Measurements from ENCODE around the gene MICAL2. TPM values are rescaled to one million over a fixed set of nuclear protein-coding genes. Genes with fewer than 3 reads are reported as not detected.

Gene MICAL2
- polyA plus RNA-seq, 4 donors, result 15.9 to 41.1 (median 25.6) TPM

DNA sequence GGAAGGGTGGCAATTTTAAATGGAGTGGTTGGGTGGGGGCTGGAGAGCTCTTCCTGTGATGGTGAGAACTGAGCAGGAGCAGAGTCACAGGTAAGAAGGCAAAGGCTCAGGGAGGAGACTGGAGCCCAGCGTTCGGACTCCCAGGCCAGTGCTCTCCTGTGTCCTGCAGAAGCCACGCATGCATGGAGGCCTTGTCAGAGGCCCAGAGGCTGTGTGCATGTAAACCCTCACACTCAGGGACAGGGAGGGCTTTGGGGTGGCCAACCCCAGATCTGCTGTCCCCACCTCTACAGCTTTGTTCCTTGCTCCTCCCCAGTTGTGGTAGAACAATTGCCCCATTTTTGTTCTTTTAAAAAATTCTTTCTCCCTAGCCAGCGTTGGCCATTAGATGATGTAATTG, 136.6 kb downstream of the MICAL2 start:
- no peak for FAIRE-seq
- Histone ChIP-seq H3K27ac (ENCODE audit: low read depth in 1 of 3, low read length in 2 of 3) (no peak overlapping the region), H3K9me3 (ENCODE audit: control insufficient read depth in 2 of 2, insufficient read depth in 1 of 2, low read depth in 1 of 2, low read length in 1 of 2) (no peaks in the 10 kb centered on the region), H3K27me3 (ENCODE audit: control insufficient read depth in 3 of 3, insufficient read depth in 3 of 3, low read length in 3 of 3) (no peaks in the 10 kb centered on the region), H3K36me3 (ENCODE audit: control insufficient read depth in 3 of 3, insufficient read depth in 2 of 3, low read depth in 1 of 3, low read length in 3 of 3) (peaks cover 0 to 51% (median 21%) of the 10 kb centered on the region in 3 donors), H3K4me3 (ENCODE audit: low read depth in 1 of 3, low read length in 3 of 3) (no peak overlapping the region), H3K4me1 (ENCODE audit: control insufficient read depth in 3 of 3, insufficient read depth in 2 of 3, low read depth in 1 of 3, low read length in 2 of 3) (peaks cover 0 to 36% (median 0%) of the 10 kb centered on the region in 3 donors)
- 86 to 94% (median 92%) methylated on average over 4 of the region's 4 CpGs for WGBS, 3 donors
- DNase-seq, result no peak

DNA sequence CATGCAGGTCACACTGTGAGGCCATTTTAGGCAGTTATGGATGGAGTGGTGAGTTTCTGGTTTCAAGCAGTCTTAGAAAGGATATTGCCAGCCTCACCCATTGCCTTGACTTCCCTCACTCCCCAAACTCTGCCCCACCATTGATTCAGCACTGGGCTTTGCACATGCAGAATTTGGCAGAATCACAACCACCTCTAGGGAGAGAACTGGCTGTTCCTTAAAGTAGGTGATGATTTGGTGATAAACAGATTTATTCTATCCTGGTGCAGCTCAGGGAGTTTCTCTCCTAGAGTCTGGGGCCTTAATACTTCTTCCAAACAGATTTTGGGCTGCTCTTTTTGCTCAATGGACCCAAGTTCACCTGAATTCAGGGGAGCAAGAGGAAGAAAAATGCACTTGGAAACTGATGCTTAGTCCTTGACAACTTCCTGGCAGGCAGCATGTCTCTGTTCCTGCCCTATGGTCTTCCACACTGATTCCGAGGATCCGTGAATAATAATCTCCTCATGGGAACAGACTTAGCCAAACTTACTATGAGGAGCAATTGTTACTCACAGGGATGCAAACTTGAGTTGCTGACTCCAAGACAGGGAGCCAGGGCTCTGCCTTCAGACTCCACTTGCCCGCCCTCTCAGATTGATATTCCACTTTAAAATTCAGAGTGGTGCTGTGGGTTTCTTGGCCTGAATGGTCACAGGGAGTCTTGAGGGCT, 137.3 kb downstream of the MICAL2 start:
- H3K36me3 ChIP-seq (ENCODE audit: control insufficient read depth in 3 of 3, insufficient read depth in 2 of 3, low read depth in 1 of 3, low read length in 3 of 3), result peaks cover 0 to 45% (median 16%) of the 10 kb centered on the region in 3 donors
- H3K27me3 ChIP-seq (ENCODE audit: control insufficient read depth in 3 of 3, insufficient read depth in 3 of 3, low read length in 3 of 3), result no peaks in the 10 kb centered on the region
- FAIRE-seq (no peak), DNase-seq (no peak)
- 51 to 56% (median 55%) methylated on average over 3 of the region's 3 CpGs for WGBS, 3 donors
- peak overlapping the region in 2 of 3 donors; percentile 64 to 70 for H3K27ac ChIP-seq (ENCODE audit: low read depth in 1 of 3, low read length in 2 of 3)
- no peak overlapping the region for H3K4me3 ChIP-seq (ENCODE audit: low read depth in 1 of 3, low read length in 3 of 3)
- H3K9me3 ChIP-seq (ENCODE audit: control insufficient read depth in 2 of 2, insufficient read depth in 1 of 2, low read depth in 1 of 2, low read length in 1 of 2), result no peaks in the 10 kb centered on the region
- H3K4me1 ChIP-seq (ENCODE audit: control insufficient read depth in 3 of 3, insufficient read depth in 2 of 3, low read depth in 1 of 3, low read length in 2 of 3), result peaks cover 0 to 43% (median 0%) of the 10 kb centered on the region in 3 donors

DNA sequence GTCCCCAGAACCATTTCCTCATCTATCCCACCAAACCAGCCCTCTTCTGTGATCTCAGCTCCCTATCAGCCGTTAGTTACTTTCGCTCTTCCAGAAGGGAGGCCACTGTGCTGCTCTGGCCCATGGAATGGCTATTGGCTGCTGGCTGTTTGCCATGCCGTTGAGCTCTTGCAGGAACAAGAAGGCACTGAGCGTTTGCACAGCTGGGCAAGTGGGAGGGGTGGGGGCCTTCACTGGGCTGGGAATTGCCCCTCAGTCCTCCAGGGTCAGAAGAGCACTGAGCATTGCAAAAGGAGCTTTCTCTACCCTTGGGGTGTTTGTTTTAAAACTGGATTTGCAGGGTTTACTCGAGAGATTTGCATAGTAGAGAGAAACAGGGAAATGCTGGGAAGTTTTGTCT, 137.9 kb downstream of the MICAL2 start:
- no peak for FAIRE-seq
- no peak overlapping the region for H3K4me3 ChIP-seq (ENCODE audit: low read depth in 1 of 3, low read length in 3 of 3)
- peaks cover 0 to 49% (median 0%) of the 10 kb centered on the region in 3 donors for H3K4me1 ChIP-seq (ENCODE audit: control insufficient read depth in 3 of 3, insufficient read depth in 2 of 3, low read depth in 1 of 3, low read length in 2 of 3)
- H3K36me3 ChIP-seq (ENCODE audit: control insufficient read depth in 3 of 3, insufficient read depth in 2 of 3, low read depth in 1 of 3, low read length in 3 of 3), result peaks cover 0 to 42% (median 14%) of the 10 kb centered on the region in 3 donors
- no peaks in the 10 kb centered on the region for H3K9me3 ChIP-seq (ENCODE audit: control insufficient read depth in 2 of 2, insufficient read depth in 1 of 2, low read depth in 1 of 2, low read length in 1 of 2)
- no peaks in the 10 kb centered on the region for H3K27me3 ChIP-seq (ENCODE audit: control insufficient read depth in 3 of 3, insufficient read depth in 3 of 3, low read length in 3 of 3)
- peak; percentile 90 to 94 for DNase-seq
- peak overlapping the region in 2 of 3 donors; percentile 70 to 79 for H3K27ac ChIP-seq (ENCODE audit: low read depth in 1 of 3, low read length in 2 of 3)
- WGBS, 3 donors, result 5 to 41% (median 34%) methylated on average over 5 of the region's 5 CpGs

DNA sequence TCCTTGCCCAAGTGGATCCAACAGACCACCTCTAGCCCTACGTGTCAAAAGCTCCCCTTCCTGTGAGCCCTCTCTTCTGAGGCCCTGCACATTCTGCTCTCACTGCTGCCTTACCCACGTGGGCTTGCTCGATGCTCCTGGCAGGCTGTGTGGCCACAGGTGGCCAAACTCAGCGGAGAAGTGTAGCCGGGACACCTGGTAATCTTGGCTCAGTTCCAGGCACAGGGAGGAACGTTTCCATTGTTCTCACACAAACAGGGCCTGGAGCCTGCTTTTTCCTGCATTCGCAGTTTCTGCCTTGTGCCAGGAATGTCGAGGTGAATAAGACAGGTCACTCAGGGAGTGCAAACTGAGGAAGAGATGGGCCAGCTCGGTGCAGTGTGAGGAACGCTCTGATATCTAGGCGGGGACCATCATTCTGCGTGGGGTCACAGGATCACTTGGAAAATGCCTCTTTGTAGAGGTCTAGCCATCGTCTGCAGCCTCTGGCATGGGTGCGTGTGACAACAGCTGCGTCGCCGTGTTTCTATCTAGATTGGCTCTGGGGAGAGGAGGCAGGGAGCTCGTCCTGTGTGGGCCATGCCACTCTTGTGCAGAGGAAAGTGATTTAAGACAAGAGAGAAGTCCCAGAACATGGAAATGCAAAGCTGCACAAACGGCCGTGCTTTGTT, 139.3 kb downstream of the MICAL2 start:
- peak overlapping the region in 2 of 3 donors; percentile 70 to 79 for H3K27ac ChIP-seq (ENCODE audit: low read depth in 1 of 3, low read length in 2 of 3)
- H3K4me3 ChIP-seq (ENCODE audit: low read depth in 1 of 3, low read length in 3 of 3), result no peak overlapping the region
- H3K4me1 ChIP-seq (ENCODE audit: control insufficient read depth in 3 of 3, insufficient read depth in 2 of 3, low read depth in 1 of 3, low read length in 2 of 3), result peaks cover 2 to 63% (median 2%) of the 10 kb centered on the region in 3 donors
- FAIRE-seq, result no peak
- H3K9me3 ChIP-seq (ENCODE audit: control insufficient read depth in 2 of 2, insufficient read depth in 1 of 2, low read depth in 1 of 2, low read length in 1 of 2), result no peaks in the 10 kb centered on the region
- peaks cover 0 to 41% (median 9%) of the 10 kb centered on the region in 3 donors for H3K36me3 ChIP-seq (ENCODE audit: control insufficient read depth in 3 of 3, insufficient read depth in 2 of 3, low read depth in 1 of 3, low read length in 3 of 3)
- DNase-seq, result peak in 1 of 2 donors; percentile 63
- 20 to 54% (median 35%) methylated on average over 20 of the region's 20 CpGs for WGBS, 3 donors
- no peaks in the 10 kb centered on the region for H3K27me3 ChIP-seq (ENCODE audit: control insufficient read depth in 3 of 3, insufficient read depth in 3 of 3, low read length in 3 of 3)

DNA sequence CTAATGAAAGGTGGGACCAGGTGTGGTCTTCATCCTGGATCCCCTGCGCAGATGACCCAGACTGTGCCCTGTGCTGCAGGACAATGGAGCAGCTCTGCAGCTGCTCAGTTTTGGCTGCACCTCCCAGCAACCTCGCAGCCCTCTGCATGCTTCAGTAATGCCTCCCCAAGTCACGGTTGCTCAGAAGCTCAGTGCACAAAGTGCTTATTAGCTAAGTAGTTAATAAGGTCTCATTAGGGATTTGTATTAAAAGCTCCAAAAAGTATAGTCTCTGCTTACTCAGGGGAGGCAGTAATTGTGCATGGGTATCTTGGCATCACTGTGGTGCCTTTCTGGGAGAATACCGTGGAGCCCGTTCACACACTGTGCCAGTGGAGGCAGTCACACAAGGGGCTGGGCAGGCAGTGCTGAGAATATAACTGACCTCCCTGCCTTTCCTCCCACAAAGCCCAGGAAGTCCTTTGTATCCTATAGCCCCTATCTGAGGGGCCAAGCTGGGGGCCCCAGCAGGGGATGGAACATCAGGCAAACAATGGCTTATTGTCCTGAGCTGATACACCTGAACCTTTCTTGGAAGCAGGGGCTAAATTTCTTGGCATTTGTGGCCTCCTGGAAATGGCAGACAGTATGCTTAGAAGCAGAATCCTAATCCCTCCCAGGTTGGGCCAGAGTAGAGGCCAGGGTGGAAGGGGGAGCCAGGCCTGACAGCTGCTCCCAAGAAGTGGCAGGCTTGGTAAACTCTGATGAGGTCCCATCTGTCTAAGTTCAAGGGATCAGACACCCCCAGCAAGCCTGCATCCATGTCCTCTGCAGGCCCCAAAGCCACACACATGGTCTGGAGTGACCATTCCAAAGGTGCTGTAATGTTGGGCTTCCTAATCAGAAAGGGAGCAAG, 141.5 kb downstream of the MICAL2 start:
- Histone ChIP-seq H3K27me3 (ENCODE audit: control insufficient read depth in 3 of 3, insufficient read depth in 3 of 3, low read length in 3 of 3) (no peaks in the 10 kb centered on the region), H3K9me3 (ENCODE audit: control insufficient read depth in 2 of 2, insufficient read depth in 1 of 2, low read depth in 1 of 2, low read length in 1 of 2) (no peaks in the 10 kb centered on the region), H3K27ac (ENCODE audit: low read depth in 1 of 3, low read length in 2 of 3) (peak overlapping the region in 1 of 3 donors; percentile 91), H3K4me3 (ENCODE audit: low read depth in 1 of 3, low read length in 3 of 3) (no peak overlapping the region), H3K36me3 (ENCODE audit: control insufficient read depth in 3 of 3, insufficient read depth in 2 of 3, low read depth in 1 of 3, low read length in 3 of 3) (peaks cover 4 to 41% (median 17%) of the 10 kb centered on the region in 3 donors), H3K4me1 (ENCODE audit: control insufficient read depth in 3 of 3, insufficient read depth in 2 of 3, low read depth in 1 of 3, low read length in 2 of 3) (peaks cover 2 to 63% (median 2%) of the 10 kb centered on the region in 3 donors)
- WGBS, 3 donors, result 26 to 57% (median 46%) methylated on average over 4 to 5 of the region's 5 CpGs
- DNase-seq (peak in 1 of 2 donors; percentile 52), FAIRE-seq (no peak)

DNA sequence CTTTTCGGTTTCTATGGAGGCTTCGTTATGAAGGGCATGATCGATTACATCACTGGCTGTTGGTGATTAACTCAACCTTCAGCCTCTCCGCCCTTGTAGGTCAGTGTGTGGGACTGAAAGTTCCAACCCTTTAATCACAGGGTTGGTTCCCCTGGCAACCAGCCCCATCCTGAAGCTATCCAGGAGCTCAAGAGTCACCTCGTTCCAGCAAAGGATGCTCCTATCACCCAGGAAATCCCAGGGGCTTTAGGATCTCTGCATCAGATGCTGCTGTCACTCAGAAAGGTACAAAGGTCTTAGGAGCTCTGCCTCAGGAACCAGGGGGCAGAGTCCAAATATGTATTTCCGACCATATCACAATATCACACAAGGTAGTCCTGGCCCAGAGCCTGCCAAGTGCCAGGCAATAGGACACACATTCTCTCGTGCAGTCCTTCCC, 143.5 kb downstream of the MICAL2 start:
- peak overlapping the region; percentile 59 to 91 (median 77) for H3K27ac ChIP-seq (ENCODE audit: low read depth in 1 of 3, low read length in 2 of 3)
- peaks cover 2 to 58% (median 6%) of the 10 kb centered on the region in 3 donors for H3K4me1 ChIP-seq (ENCODE audit: control insufficient read depth in 3 of 3, insufficient read depth in 2 of 3, low read depth in 1 of 3, low read length in 2 of 3)
- H3K27me3 ChIP-seq (ENCODE audit: control insufficient read depth in 3 of 3, insufficient read depth in 3 of 3, low read length in 3 of 3), result no peaks in the 10 kb centered on the region
- 24 to 66% (median 29%) methylated on average over 7 of the region's 7 CpGs for WGBS, 3 donors
- H3K4me3 ChIP-seq (ENCODE audit: low read depth in 1 of 3, low read length in 3 of 3), result no peak overlapping the region
- FAIRE-seq, result no peak
- H3K9me3 ChIP-seq (ENCODE audit: control insufficient read depth in 2 of 2, insufficient read depth in 1 of 2, low read depth in 1 of 2, low read length in 1 of 2), result no peaks in the 10 kb centered on the region
- H3K36me3 ChIP-seq (ENCODE audit: control insufficient read depth in 3 of 3, insufficient read depth in 2 of 3, low read depth in 1 of 3, low read length in 3 of 3), result peaks cover 7 to 54% (median 23%) of the 10 kb centered on the region in 3 donors
- DNase-seq, result peak; percentile 81 to 96

DNA sequence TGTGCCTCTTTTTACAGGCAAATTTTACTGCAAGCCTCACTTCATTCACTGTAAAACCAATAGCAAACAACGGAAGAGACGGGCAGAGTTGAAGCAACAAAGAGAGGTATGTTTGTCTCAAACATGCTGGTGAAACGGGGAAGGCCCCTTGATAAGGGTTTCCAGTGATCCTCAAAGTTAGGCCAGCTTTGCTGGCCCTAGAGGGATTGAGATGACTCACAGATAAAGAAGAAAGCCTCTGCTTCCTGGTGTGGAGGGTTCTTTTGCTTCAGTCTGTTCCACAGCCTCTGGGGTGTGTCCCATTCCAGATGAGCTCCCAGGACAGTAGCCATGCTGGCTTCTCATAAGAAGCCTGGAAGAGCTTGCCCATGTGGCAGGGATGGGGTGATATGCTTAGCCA, 148.1 kb downstream of the MICAL2 start:
- H3K4me1 ChIP-seq (ENCODE audit: control insufficient read depth in 3 of 3, insufficient read depth in 2 of 3, low read depth in 1 of 3, low read length in 2 of 3), result peaks cover 2 to 35% (median 6%) of the 10 kb centered on the region in 3 donors
- peaks cover 10 to 57% (median 23%) of the 10 kb centered on the region in 3 donors for H3K36me3 ChIP-seq (ENCODE audit: control insufficient read depth in 3 of 3, insufficient read depth in 2 of 3, low read depth in 1 of 3, low read length in 3 of 3)
- DNase-seq (peak in 1 of 2 donors; percentile 65), FAIRE-seq (no peak)
- H3K9me3 ChIP-seq (ENCODE audit: control insufficient read depth in 2 of 2, insufficient read depth in 1 of 2, low read depth in 1 of 2, low read length in 1 of 2), result no peaks in the 10 kb centered on the region
- no peaks in the 10 kb centered on the region for H3K27me3 ChIP-seq (ENCODE audit: control insufficient read depth in 3 of 3, insufficient read depth in 3 of 3, low read length in 3 of 3)
- no peak overlapping the region for H3K4me3 ChIP-seq (ENCODE audit: low read depth in 1 of 3, low read length in 3 of 3)
- 11 to 58% (median 43%) methylated on average over 3 of the region's 3 CpGs for WGBS, 3 donors
- peak overlapping the region in 2 of 3 donors; percentile 15 to 20 for H3K27ac ChIP-seq (ENCODE audit: low read depth in 1 of 3, low read length in 2 of 3)

DNA sequence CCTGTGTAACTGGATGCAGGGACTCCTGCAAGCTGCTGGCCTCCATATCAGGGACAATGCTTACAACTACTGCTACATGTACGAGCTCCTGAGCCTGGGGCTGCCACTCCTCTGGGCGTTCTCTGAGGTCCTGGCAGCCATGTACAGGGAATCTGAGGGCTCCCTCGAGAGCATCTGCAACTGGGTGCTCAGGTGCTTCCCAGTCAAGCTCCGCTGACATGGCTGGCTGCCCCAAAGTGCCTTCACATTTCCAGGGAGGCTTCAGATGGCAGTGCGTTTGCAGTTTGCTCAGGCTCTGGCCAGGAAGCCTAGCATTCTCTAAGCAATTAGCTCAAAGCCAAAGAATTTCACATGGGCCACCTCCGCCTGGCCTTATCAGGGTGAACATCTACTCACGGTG, 149.6 kb downstream of the MICAL2 start:
- no peak for FAIRE-seq
- H3K9me3 ChIP-seq (ENCODE audit: control insufficient read depth in 2 of 2, insufficient read depth in 1 of 2, low read depth in 1 of 2, low read length in 1 of 2), result no peaks in the 10 kb centered on the region
- no peak overlapping the region for H3K27ac ChIP-seq (ENCODE audit: low read depth in 1 of 3, low read length in 2 of 3)
- peaks cover 14 to 53% (median 23%) of the 10 kb centered on the region in 3 donors for H3K36me3 ChIP-seq (ENCODE audit: control insufficient read depth in 3 of 3, insufficient read depth in 2 of 3, low read depth in 1 of 3, low read length in 3 of 3)
- peaks cover 0 to 28% (median 4%) of the 10 kb centered on the region in 3 donors for H3K4me1 ChIP-seq (ENCODE audit: control insufficient read depth in 3 of 3, insufficient read depth in 2 of 3, low read depth in 1 of 3, low read length in 2 of 3)
- no peak for DNase-seq
- 85 to 92% (median 91%) methylated on average over 7 of the region's 7 CpGs for WGBS, 3 donors
- no peaks in the 10 kb centered on the region for H3K27me3 ChIP-seq (ENCODE audit: control insufficient read depth in 3 of 3, insufficient read depth in 3 of 3, low read length in 3 of 3)
- H3K4me3 ChIP-seq (ENCODE audit: low read depth in 1 of 3, low read length in 3 of 3), result no peak overlapping the region
